HG03103 (cell line): ENCODE results near the gene ITIH2.

Experiments
- ATAC-seq: cut with Tn5 transposase; IDR thresholded peaks from one replicate; pipeline ENCODE4 v1.9.1; 2021; ENCODE audit warnings: low read depth; ENCODE audit not compliant: unreplicated experiment

ITIH2 gene

GRCh38 chr10:7792541-7792940 lies 89.4 kb downstream of the ITIH2 start:
- ATAC-seq = no peak

- no peak for ATAC-seq
These were observed 91.3 kb downstream of the ITIH2 start for GRCh38 chr10:7794251-7795026.

- ATAC-seq = no peak
These were observed 92.5 kb downstream of the ITIH2 start for GRCh38 chr10:7795605-7796004.

GRCh38 chr10:7797582-7797981 lies 94.5 kb downstream of the ITIH2 start:
- ATAC-seq = no peak
